Measurements from ENCODE around the gene SLIT3.

The SLIT3 gene

DNA sequence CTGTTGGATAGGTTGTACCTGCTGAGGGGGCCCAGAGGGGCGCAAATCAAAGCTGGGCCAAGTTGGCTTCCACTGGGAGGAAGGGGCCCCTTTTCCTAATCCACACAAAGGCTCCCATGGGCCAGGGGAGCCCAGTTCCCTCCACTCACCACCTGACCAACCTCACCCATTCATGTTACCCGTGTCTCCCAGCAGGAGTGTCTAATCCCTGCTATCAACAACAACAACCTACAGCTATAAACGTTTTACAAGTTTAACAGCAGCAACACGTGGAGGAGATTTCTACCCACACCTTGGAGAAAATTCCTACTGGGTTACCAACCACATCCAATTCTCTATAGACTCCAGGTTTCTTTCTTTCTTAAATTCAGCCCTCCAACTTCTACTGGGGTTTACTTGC, 216.2 kb downstream of the SLIT3 start:
- Histone ChIP-seq H2AFZ (ENCODE audit: low read length) (no peak overlapping the region), H4K20me1 (ENCODE audit: insufficient read depth, low read length, poor library complexity, severe bottlenecking) (no peaks in the 10 kb centered on the region), H3K9me3 (ENCODE audit: insufficient read depth, low read depth, low read length) (no peaks in the 10 kb centered on the region), H3K9me2 (replicated peaks; ENCODE audit: low read depth, low read length) (no peaks in the 10 kb centered on the region), H3K36me3 (ENCODE audit: insufficient read depth, low read length) (no peaks in the 10 kb centered on the region), H3K9ac (ENCODE audit: low read depth, low read length, poor library complexity, severe bottlenecking) (no peak overlapping the region), H3K4me1 (ENCODE audit: insufficient read depth, low read length, poor library complexity, severe bottlenecking) (no peaks in the 10 kb centered on the region), H3F3A (ENCODE audit: low read depth) (no peaks in the 10 kb centered on the region), H3K79me2 (ENCODE audit: insufficient read depth, low read length) (no peaks in the 10 kb centered on the region), H3K27me3 (ENCODE audit: insufficient read depth, low read length, poor library complexity, severe bottlenecking) (no peaks in the 10 kb centered on the region), H3K4me3 (ENCODE audit: low read length, poor library complexity, severe bottlenecking) (no peak overlapping the region), H3K4me2 (ENCODE audit: low read depth, low read length, poor library complexity, severe bottlenecking) (no peak overlapping the region)
- TF ChIP-seq CTCF (conservative IDR thresholded peaks at IDR 0.05; ENCODE audit: low read length) (no peak), EZH2phosphoT487 (IDR thresholded peaks at IDR 0.05; ENCODE audit: borderline replicate concordance) (no peak)

DNA sequence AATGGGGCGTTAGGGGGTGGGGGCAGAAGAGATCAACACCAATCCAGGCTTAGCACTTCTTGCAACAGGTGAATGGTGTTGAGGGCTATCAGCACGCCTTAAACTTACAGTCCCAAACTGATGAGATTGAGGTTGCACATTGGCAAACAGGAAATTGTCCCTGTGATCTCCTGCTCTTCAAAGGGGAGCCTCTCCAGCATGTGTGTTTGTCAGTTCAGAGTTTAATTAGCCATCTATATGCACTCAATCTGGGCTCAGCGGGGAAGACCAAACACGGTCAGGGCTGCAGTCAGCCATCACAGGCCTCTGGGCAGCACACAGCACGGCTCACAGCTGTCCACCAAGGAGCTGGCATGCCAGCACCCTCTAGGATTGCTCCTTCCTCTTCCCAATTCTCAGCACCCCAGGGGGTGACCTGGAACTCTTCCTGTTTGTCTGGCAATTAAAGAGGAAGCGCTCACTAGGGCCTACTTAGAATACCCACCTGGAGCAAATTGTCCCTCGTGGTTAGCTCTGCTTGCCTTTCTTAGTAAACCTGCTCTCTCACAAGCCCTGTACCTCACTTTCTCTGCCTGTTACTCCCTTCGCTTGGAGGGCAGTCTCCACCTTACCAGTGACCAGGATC, 217.4 kb downstream of the SLIT3 start:
- Histone ChIP-seq H3K79me2 (ENCODE audit: insufficient read depth, low read length) (no peaks in the 10 kb centered on the region), H3K36me3 (ENCODE audit: insufficient read depth, low read length) (no peaks in the 10 kb centered on the region), H3K4me1 (ENCODE audit: insufficient read depth, low read length, poor library complexity, severe bottlenecking) (no peaks in the 10 kb centered on the region), H3F3A (ENCODE audit: low read depth) (no peaks in the 10 kb centered on the region), H4K20me1 (ENCODE audit: insufficient read depth, low read length, poor library complexity, severe bottlenecking) (no peaks in the 10 kb centered on the region), H3K27me3 (ENCODE audit: insufficient read depth, low read length, poor library complexity, severe bottlenecking) (no peaks in the 10 kb centered on the region), H3K4me2 (ENCODE audit: low read depth, low read length, poor library complexity, severe bottlenecking) (no peak overlapping the region), H3K4me3 (ENCODE audit: low read length, poor library complexity, severe bottlenecking) (no peak overlapping the region), H3K9me2 (replicated peaks; ENCODE audit: low read depth, low read length) (no peaks in the 10 kb centered on the region), H3K9ac (ENCODE audit: low read depth, low read length, poor library complexity, severe bottlenecking) (no peak overlapping the region), H2AFZ (ENCODE audit: low read length) (no peak overlapping the region), H3K9me3 (ENCODE audit: insufficient read depth, low read depth, low read length) (no peaks in the 10 kb centered on the region)
- TF ChIP-seq EZH2phosphoT487 (IDR thresholded peaks at IDR 0.05; ENCODE audit: borderline replicate concordance), result no peak
- no peak for TF ChIP-seq CTCF (conservative IDR thresholded peaks at IDR 0.05; ENCODE audit: low read length)

DNA sequence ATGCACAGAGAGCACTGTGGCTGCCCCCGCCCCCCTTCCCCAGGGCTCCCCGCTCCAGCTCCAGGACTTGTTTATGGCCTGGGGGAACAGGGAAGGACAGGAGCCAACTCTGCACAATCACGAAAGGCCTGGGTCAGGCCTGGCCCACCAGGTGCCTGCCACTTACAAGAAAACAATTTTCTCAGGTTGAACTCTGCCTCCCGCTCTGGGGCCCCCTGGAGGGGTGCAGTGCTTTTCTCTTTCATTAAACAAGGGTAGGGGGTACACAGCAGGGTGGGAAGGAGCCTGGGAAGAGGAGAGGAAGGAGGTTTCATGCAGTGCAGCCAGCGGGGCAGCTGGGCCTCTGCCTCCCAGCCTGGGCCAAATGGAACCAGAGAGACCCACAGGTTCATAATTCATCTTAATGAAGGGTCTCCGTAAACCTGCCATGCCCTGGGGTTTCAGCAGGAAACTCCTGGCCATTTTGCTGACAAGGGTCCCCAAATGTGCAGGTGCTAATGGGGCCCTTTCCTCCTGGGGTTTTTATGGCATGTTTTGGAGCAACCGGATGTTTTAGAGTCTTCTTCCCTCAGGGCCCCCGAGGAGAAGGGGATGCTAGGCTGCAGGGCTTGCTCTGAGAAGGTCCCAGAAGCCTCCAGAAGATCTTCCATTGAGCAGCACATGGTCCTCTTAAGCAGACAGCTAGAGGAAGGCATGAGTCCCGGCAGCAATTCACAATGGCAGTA, 219.8 kb downstream of the SLIT3 start:
- no peaks in the 10 kb centered on the region for H3K36me3 ChIP-seq (ENCODE audit: insufficient read depth, low read length)
- no peaks in the 10 kb centered on the region for H3K79me2 ChIP-seq (ENCODE audit: insufficient read depth, low read length)
- H3K4me1 ChIP-seq (ENCODE audit: insufficient read depth, low read length, poor library complexity, severe bottlenecking), result no peaks in the 10 kb centered on the region
- H3K4me3 ChIP-seq (ENCODE audit: low read length, poor library complexity, severe bottlenecking), result no peak overlapping the region
- H3K9ac ChIP-seq (ENCODE audit: low read depth, low read length, poor library complexity, severe bottlenecking), result no peak overlapping the region
- no peak for TF ChIP-seq CTCF (conservative IDR thresholded peaks at IDR 0.05; ENCODE audit: low read length)
- no peak for TF ChIP-seq EZH2phosphoT487 (IDR thresholded peaks at IDR 0.05; ENCODE audit: borderline replicate concordance)
- H3K9me2 ChIP-seq (replicated peaks; ENCODE audit: low read depth, low read length), result no peaks in the 10 kb centered on the region
- no peak overlapping the region for H2AFZ ChIP-seq (ENCODE audit: low read length)
- no peaks in the 10 kb centered on the region for H4K20me1 ChIP-seq (ENCODE audit: insufficient read depth, low read length, poor library complexity, severe bottlenecking)
- H3K9me3 ChIP-seq (ENCODE audit: insufficient read depth, low read depth, low read length), result no peaks in the 10 kb centered on the region
- no peak overlapping the region for H3K4me2 ChIP-seq (ENCODE audit: low read depth, low read length, poor library complexity, severe bottlenecking)
- H3F3A ChIP-seq (ENCODE audit: low read depth), result no peaks in the 10 kb centered on the region
- H3K27me3 ChIP-seq (ENCODE audit: insufficient read depth, low read length, poor library complexity, severe bottlenecking), result no peaks in the 10 kb centered on the region

Data from Loucy (cell line).